HG03108 (cell line): ENCODE data around the gene DOCK6.

ENCODE experiments used
- ATAC-seq: cut with Tn5 transposase; IDR thresholded peaks from one replicate; pipeline ENCODE4 v1.9.1; 2021; ENCODE audit warnings: moderate library complexity; ENCODE audit not compliant: unreplicated experiment

DOCK6 gene, protein sequence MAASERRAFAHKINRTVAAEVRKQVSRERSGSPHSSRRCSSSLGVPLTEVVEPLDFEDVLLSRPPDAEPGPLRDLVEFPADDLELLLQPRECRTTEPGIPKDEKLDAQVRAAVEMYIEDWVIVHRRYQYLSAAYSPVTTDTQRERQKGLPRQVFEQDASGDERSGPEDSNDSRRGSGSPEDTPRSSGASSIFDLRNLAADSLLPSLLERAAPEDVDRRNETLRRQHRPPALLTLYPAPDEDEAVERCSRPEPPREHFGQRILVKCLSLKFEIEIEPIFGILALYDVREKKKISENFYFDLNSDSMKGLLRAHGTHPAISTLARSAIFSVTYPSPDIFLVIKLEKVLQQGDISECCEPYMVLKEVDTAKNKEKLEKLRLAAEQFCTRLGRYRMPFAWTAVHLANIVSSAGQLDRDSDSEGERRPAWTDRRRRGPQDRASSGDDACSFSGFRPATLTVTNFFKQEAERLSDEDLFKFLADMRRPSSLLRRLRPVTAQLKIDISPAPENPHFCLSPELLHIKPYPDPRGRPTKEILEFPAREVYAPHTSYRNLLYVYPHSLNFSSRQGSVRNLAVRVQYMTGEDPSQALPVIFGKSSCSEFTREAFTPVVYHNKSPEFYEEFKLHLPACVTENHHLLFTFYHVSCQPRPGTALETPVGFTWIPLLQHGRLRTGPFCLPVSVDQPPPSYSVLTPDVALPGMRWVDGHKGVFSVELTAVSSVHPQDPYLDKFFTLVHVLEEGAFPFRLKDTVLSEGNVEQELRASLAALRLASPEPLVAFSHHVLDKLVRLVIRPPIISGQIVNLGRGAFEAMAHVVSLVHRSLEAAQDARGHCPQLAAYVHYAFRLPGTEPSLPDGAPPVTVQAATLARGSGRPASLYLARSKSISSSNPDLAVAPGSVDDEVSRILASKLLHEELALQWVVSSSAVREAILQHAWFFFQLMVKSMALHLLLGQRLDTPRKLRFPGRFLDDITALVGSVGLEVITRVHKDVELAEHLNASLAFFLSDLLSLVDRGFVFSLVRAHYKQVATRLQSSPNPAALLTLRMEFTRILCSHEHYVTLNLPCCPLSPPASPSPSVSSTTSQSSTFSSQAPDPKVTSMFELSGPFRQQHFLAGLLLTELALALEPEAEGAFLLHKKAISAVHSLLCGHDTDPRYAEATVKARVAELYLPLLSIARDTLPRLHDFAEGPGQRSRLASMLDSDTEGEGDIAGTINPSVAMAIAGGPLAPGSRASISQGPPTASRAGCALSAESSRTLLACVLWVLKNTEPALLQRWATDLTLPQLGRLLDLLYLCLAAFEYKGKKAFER (N-terminal part only)

GRCh38 chr19:11261971-11262839, at the start of gene DOCK6:
DOCK6 (minus strand) TSS chr19:11262524; CDS start chr19:11262440, 84 bp downstream.
- no peak for ATAC-seq

DNA sequence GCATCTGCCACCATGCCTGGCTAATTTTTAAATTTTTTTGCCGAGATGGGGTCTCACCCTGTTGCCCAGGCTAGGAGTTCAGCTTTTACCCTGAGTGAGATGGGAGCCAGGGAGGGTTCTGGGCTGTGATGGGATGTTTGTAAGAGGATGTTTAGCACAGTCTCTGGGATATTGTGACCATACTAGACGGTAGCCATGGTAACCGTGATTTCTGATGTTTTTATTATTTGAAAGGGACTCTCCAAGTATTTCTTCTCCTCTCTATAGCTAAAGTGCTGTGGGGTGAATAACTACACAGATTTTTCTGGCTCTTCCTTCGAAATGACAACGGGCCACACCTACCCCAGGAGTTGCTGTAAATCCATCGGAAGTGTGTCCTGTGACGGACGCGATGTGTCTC, 44.0 kb upstream of the DOCK6 start:
- ATAC-seq: no peak

GRCh38 chr19:11304936-11305335, 42.6 kb upstream of the DOCK6 start:
- ATAC-seq: no peak

DNA sequence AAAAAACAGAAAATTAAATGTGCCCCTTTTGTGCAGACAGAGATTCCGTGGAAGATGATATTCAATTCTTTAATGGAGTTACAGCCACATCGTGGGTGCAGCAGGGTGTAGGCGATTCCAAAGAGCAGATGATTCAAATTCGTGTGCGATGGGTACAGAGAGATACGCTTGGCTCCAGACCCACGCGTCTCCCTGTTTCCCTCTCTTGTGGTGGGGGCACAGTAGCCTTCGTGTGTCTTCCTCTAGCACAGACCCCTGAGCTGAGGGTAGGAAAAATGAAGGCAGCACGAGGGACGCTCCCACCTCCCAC, 38.4 kb upstream of the DOCK6 start:
- ATAC-seq: no peak

GRCh38 chr19:11299946-11300810, 37.9 kb upstream of the DOCK6 start:
- ATAC-seq: no peak

DNA sequence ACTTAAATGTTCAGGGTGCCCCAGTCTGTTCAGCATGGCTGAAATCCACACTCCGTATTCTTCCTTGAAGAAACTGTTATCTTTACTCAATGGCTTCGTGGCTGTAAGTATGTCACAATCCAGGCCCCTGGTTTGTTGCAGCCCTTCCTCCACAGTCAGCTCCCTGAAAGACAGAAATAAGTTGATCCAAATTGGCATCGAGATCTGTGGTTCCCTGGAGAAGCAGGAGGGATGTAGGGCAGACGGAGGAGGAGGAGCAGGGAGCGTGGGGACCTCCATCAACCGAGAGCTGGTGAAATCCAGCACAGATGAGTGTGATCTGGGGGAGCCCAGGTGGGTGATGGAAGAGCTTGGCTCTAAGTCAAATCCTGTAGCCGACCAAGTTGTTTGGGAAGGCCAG, 33.9 kb upstream of the DOCK6 start:
- no peak for ATAC-seq

DNA sequence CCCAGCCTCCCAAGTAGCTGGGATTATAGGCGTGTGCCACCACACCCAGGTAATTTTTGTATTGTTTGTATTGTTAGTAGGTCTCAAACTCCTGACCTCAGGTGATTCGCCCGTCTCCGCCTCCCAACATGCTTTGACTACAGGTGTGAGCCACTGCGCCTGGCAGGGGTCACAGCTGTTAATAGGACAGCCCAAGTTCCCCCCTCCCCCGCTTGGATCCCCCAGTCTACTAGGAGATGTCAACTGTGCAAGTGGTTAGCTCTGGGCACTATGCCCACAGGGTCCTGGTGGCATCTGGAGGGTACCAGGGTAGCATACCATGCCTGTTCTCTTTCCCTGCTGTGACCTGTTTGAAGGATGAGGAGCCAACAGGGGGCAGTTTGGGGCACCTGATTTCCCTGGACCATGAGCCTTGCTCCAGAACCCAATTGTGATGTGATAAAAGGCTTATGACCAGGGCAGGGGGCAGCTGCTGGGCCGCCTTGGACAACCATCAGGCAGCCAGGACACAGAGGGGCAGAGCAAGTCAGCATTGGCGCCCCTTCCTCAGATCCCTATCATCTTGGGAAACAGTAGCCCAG, 33.4 kb upstream of the DOCK6 start, which contains the start of gene TSPAN16:
TSPAN16 (plus strand) TSS at position 496 of the 581 bp plus-strand sequence. CDS start 138 bp downstream, outside the sequence.
- no peak for ATAC-seq

DNA sequence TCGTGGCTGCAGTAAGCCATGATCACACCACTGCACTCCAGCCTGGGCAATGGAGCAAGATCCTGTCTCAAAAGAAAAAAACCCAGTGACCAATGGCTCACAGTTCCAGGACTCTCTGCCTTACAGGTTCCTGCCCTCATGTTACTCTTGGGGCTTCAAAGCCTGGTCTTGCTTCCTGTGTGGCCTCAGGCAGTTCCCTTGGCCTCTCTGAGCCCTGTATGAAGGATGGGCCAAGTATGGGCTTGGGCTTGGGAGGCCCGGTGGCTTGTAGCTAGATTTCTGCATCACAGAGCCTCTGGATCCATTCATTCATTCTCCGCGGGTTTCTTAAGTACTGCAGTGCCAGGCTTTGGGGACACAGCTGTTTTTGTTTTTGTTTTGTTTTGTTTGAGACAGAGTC, 32.9 kb upstream of the DOCK6 start:
- no peak for ATAC-seq

DNA sequence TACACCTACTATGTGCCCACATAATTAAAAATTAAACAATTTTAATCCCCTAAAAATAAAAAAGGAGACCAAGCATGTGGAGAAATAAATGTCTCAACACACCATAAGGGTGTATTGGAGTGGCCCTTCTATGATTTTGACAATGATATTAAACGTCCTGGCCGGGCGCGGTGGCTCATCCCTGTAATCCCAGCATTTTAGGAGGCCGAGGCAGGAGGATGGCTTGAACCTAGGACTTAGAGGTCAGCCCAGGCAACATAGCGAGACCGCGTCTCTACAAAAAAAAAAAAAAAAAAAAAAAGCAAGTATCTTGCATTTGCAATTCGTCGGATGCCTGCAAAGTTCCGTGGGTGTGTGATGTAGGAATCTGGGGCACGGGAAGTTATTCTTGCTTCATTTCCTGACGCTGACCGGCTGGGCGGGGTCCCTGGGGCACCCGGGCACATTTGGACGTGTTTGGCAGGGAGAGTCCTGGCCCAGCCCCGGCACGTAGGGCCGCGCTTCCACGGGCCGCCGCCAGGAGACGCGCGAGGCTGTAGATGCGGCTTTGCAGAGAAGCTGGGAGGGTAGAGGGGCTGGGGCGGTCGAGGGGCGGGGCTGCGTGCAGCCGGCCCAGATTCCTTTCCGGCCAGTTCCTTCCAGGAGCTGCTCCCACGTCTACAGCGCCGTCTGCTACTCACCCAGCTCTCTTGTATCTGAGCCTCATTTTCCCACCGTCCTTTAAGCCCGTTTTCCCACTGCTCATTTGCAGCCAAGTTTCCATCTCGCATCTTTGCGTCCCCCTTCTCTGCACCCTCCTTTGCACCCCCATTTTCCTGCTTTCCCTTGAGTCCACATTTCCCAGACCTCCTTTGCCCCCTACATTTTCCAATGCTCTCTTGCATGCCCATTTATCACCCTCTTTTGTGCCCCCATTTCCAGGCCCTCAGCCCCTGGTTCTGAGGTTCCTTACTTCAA, 31.4 kb upstream of the DOCK6 start:
- ATAC-seq: peak; percentile 79

DNA sequence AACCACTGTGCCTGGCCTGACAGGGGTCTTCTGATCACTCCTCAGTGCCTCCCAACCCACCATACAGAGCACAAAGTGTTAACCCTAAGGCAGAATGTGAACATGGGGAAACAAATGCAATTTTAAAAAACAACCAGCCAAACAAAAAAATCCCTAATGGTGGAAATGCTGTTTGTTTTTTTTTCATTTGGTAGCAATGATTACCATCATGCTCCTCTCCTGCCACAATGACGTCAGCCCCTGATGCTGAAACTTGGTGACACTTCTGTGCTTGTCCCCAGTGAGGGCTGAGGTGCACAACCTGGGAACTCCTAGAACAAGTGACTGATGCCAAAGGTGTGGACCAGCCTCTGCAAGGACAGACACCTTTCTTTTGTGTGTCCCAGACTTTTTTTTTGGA, 29.7 kb upstream of the DOCK6 start:
- ATAC-seq: no peak

DNA sequence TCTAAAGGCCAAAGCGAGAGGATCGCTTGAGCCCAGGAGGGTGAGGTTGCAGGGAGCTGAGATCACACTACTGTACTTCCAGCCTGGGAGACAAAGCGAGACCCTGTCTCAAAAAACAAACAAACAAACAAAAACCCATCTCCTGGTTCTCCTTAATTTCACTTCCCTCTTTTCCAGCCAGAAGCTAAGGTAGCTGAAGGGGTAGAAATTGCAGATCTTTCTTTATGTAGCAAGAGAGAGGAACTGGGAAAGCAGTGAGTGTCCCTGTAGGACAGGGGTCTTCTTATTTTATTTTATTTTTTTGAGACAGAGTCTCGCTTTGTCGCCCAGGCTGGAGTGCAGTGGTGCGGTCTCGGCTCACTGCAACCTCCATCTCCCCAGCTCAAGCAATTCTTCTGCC, 29.1 kb upstream of the DOCK6 start:
- no peak for ATAC-seq

- ATAC-seq: no peak
Measured at GRCh38 chr19:11290256-11290655, 27.9 kb upstream of the DOCK6 start.

- ATAC-seq: no peak
Measured at GRCh38 chr19:11288349-11288748, 26.0 kb upstream of the DOCK6 start.

DNA sequence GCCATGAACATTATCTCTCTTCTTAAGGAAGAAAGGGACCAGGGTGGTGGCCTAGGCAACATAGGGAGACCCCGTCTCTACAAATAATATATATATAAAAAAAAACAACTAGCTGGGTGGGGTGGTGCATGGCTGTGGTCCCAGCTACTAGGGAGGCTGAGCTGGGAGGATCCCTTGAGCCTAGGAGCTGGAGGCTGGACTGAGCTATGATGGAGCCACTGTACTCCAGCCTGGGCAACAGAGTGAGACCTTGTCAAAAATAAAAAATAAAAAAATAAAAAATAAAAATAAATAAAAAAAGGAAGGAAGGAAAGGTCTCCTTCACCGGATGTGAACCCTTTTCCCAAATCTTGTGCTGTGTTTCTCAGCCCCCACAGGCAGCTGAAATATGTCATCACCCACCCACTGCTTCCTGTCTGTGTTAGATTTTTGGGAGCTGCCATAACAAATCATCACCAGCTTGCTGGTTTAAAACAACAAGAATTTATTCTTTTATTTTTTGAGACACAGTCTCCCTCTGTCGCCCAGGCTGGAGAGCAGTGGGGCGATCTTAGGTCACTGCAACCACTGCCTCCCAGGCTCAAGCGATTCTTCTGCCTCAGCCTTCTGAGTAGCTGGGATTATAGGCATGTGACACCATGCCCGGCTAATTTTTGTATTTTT, 24.1 kb upstream of the DOCK6 start:
- no peak for ATAC-seq

- ATAC-seq: no peak
Measured at GRCh38 chr19:11284515-11284914, 22.2 kb upstream of the DOCK6 start.

GRCh38 chr19:11281356-11282049, 19.2 kb upstream of the DOCK6 start:
- ATAC-seq: no peak
